Mesothelial cell of epicardium (in vitro differentiated cells): ENCODE data around the gene TCAF1. TPM values are rescaled to one million over a fixed set of nuclear protein-coding genes. Genes with fewer than 3 reads are reported as not detected.
A peak's percentile ranks its signal among the peaks of the same experiment; 100 is the strongest.

ENCODE experiments used
- DNase-seq, 2 experiments: peaks; one replicate each; pipeline ENCODE4 v3.0.0; 2021; ENCODE audit warnings: low spot score in 2 of 2; ENCODE audit not compliant: unreplicated experiment in 2 of 2
- H3K27ac Mint-ChIP-seq: 2 replicates; pipeline ENCODE4 v1.8.0; 2021; ENCODE audit warnings: mixed read lengths
- H3K27me3 Mint-ChIP-seq: 2 replicates; pipeline ENCODE4 v1.8.0; 2021; ENCODE audit warnings: low read depth, mixed read lengths
- H3K36me3 Mint-ChIP-seq: 2 replicates; pipeline ENCODE4 v1.8.0; 2021; ENCODE audit warnings: mixed read lengths
- H3K4me1 Mint-ChIP-seq: 2 replicates; pipeline ENCODE4 v1.8.0; 2021; ENCODE audit warnings: mixed read lengths
- H3K4me3 Mint-ChIP-seq: 2 replicates; pipeline ENCODE4 v1.8.0; 2021; ENCODE audit warnings: mild to moderate bottlenecking, moderate library complexity, mixed read lengths
- H3K9me3 Mint-ChIP-seq: 2 replicates; pipeline ENCODE4 v1.8.0; 2021; ENCODE audit warnings: mixed read lengths
- total RNA-seq: library from RNA; stranded (reverse); gene quantifications from 3 replicates; pipeline ENCODE4 v1.2.1, GENCODE V29; 2021
- TF ChIP-seq, protein P1 (sequence below): fragments of 200-600 bp; sonication (generic); IDR thresholded peaks from one replicate; pipeline ENCODE4 v1.5.0; 2021; ENCODE audit warnings: antibody characterized with exemption; ENCODE audit not compliant: unreplicated experiment

Gene TCAF1
- total RNA-seq, 1 donor from 2014 or later, result 101 TPM

DNA sequence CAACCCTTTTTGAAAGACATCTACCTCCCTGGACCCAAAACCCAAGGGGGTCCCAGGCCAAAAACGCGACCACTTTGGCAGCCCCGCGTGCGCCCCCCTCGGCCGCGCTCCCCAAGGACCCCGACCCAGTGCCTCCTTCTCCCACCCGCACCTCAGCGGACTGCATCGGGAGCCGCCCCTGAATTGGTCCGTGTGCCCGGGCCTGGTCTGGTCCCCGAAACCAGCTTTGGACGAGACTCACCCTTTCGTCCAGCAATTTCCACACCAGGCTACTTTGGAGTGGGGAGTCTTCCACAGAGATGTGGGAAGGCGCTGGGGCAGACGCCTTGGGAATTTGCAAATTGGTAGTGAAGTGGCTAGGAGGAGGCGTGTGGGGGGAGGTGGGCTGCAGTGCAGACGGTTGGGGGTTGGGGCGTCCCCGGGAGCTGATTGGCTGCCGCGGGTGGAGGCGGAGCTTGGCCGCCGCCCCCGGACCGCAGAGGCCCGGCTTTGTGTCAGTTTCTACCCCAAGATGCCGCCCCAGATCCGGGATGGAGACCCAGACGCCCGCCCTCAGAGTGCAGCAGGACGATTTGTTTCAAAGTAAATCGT lies 16.9 kb downstream of the TCAF1 start:
- Mint-ChIP-seq H3K27ac (peak overlapping the region; percentile 82), H3K4me1 (peaks cover 32% of the 10 kb centered on the region)

GRCh38 chr7:143884241-143884968 lies 17.6 kb downstream of the TCAF1 start:
- no peak for DNase-seq
- peaks cover 7% of the 10 kb centered on the region for H3K9me3 Mint-ChIP-seq
- no peaks in the 10 kb centered on the region for H3K27me3 Mint-ChIP-seq
- H3K4me3 Mint-ChIP-seq, result peak overlapping the region; percentile 93
- TF ChIP-seq, protein P1, sequence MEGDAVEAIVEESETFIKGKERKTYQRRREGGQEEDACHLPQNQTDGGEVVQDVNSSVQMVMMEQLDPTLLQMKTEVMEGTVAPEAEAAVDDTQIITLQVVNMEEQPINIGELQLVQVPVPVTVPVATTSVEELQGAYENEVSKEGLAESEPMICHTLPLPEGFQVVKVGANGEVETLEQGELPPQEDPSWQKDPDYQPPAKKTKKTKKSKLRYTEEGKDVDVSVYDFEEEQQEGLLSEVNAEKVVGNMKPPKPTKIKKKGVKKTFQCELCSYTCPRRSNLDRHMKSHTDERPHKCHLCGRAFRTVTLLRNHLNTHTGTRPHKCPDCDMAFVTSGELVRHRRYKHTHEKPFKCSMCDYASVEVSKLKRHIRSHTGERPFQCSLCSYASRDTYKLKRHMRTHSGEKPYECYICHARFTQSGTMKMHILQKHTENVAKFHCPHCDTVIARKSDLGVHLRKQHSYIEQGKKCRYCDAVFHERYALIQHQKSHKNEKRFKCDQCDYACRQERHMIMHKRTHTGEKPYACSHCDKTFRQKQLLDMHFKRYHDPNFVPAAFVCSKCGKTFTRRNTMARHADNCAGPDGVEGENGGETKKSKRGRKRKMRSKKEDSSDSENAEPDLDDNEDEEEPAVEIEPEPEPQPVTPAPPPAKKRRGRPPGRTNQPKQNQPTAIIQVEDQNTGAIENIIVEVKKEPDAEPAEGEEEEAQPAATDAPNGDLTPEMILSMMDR, result no peak
- peaks cover 12% of the 10 kb centered on the region for H3K36me3 Mint-ChIP-seq
- peaks cover 32% of the 10 kb centered on the region for H3K4me1 Mint-ChIP-seq
- H3K27ac Mint-ChIP-seq, result peak overlapping the region; percentile 73

More for the DNA sequence above, 16.9 kb downstream of the TCAF1 start:
- Mint-ChIP-seq H3K36me3 (peaks cover 16% of the 10 kb centered on the region), H3K27me3 (no peaks in the 10 kb centered on the region), H3K4me3 (peak overlapping the region; percentile 93), H3K9me3 (peaks cover 9% of the 10 kb centered on the region)
- DNase-seq, result peak; percentile 58 to 81
- TF ChIP-seq, protein P1, result no peak

DNA sequence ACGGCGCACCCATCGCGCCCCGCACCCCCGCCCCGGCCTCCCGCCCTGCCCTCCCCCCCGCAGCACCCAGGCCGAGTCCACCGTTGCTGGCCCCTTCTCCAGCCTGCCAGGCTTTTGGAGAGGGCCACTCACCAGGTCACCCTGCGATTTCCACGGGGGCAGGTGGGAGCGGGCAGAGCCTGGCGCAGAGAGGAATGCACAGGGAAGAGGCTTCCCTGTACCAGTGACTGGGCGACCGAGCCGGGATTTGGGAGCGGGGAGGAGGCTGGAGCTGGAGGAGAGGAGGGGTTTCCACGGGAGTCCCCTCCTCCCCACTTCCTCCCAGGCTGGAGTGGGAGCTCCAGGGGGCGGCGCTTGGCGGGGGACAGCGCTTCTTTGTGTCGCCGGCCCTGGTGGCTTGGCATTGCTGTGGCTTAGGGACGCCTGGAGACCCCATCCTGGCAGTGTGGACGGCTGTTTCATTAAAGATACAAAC lies 19.3 kb downstream of the TCAF1 start:
- peaks cover 2% of the 10 kb centered on the region for H3K36me3 Mint-ChIP-seq
- H3K4me3 Mint-ChIP-seq, result peak overlapping the region; percentile 82
- peak; percentile 55 to 74 for DNase-seq
- H3K4me1 Mint-ChIP-seq, result peaks cover 32% of the 10 kb centered on the region
- H3K27me3 Mint-ChIP-seq, result no peaks in the 10 kb centered on the region
- H3K27ac Mint-ChIP-seq, result peak overlapping the region; percentile 94
- TF ChIP-seq, protein P1, result no peak
- no peaks in the 10 kb centered on the region for H3K9me3 Mint-ChIP-seq

DNA sequence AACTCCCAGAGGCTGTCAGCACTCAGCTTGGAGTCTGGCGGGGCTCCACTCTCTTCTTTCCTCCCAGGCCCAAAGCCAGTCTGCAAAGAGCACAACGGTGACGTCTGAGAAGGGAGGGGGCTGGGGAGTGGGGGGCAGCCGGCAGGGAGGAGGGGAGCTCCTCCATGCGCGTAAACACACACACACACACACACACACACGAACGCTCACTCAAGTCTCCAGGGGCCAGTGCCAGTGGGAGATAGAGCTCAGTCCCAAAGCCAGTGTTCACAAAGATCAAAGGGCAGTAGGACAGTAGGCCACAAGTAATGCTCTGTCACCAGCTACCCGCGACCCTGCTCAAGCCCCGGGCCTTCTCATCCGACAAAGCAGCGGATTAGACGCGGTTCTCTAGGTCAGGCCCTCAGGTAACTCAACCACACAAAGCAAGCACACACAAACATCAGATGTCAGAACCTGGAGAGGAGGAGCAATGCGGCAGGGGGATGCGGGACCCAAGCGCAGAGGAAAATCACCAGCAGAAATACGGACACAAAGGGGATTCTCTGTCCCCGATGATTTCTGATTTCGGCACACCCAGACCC lies 19.9 kb downstream of the TCAF1 start:
- H3K27ac Mint-ChIP-seq, result peak overlapping the region; percentile 97
- H3K4me1 Mint-ChIP-seq, result peaks cover 32% of the 10 kb centered on the region
- H3K36me3 Mint-ChIP-seq, result peaks cover 7% of the 10 kb centered on the region
- peak; percentile 52 to 65 for DNase-seq
- TF ChIP-seq, protein P1, result no peak
- no peaks in the 10 kb centered on the region for H3K9me3 Mint-ChIP-seq
- H3K27me3 Mint-ChIP-seq, result no peaks in the 10 kb centered on the region
- peak overlapping the region; percentile 82 for H3K4me3 Mint-ChIP-seq

DNA sequence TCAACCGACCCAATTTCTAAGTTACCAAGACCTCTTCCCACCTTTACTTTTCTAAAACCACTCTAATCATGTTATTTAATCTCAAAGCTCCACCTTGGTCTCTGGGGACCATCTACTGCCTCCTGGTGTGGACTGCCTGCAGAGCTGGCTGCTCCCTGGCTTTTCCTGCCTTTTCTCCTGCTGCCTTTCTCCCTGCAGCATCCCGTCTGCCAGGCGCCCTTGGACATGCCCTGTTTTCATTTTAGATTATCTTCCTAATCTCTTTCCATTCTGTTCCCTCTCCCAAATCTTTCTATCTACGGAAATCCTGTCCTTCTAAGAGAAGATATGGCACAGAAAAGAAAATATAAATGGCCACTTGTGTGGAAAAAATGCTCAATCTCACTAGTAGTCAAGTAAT lies 23.1 kb downstream of the TCAF1 start:
- TF ChIP-seq, protein P1, result no peak
- no peak for DNase-seq
- Mint-ChIP-seq H3K27me3 (no peaks in the 10 kb centered on the region), H3K9me3 (no peaks in the 10 kb centered on the region), H3K4me1 (peaks cover 24% of the 10 kb centered on the region), H3K36me3 (peaks cover 30% of the 10 kb centered on the region), H3K4me3 (no peak overlapping the region), H3K27ac (no peak overlapping the region)
